ENCODE data around the gene ANGEL1.

GRCh38 chr14:76808990-76809389 is 3.7 kb downstream of the ANGEL1 start:
- TF ChIP-seq POLR2A (IDR thresholded peaks at IDR 0.05): no peak
- TF ChIP-seq, protein P1, sequence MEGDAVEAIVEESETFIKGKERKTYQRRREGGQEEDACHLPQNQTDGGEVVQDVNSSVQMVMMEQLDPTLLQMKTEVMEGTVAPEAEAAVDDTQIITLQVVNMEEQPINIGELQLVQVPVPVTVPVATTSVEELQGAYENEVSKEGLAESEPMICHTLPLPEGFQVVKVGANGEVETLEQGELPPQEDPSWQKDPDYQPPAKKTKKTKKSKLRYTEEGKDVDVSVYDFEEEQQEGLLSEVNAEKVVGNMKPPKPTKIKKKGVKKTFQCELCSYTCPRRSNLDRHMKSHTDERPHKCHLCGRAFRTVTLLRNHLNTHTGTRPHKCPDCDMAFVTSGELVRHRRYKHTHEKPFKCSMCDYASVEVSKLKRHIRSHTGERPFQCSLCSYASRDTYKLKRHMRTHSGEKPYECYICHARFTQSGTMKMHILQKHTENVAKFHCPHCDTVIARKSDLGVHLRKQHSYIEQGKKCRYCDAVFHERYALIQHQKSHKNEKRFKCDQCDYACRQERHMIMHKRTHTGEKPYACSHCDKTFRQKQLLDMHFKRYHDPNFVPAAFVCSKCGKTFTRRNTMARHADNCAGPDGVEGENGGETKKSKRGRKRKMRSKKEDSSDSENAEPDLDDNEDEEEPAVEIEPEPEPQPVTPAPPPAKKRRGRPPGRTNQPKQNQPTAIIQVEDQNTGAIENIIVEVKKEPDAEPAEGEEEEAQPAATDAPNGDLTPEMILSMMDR (IDR thresholded peaks at IDR 0.05): no peak

All from tibial nerve (tissue), 3 donors.